ENCODE results near the gene HBE1.

The HBE1 gene

DNA sequence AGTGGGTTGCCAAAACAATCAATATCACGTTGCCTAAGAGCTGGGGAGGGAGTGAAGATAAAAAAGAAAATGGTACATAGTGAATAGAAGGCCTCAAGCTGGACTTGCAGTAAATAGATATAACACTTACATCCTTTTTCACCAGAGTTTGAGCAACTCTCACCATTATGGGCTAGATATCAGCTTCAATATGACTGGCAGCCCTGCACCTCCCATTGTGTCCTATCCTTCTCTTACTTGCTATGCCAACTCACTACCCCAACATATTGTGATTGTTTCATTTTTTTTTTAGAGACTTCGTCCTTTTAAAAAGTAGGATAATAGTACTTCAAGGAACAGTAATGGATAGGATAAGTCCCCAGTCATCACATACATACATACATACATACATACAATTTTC lies 27.5 kb downstream of the HBE1 start:
- H3K9me3 ChIP-seq (ENCODE audit: control insufficient read depth, low read length): no peaks in the 10 kb centered on the region
- no peak overlapping the region for H3K4me2 ChIP-seq (ENCODE audit: low read length, poor library complexity, severe bottlenecking)
- H4K8ac ChIP-seq (ENCODE audit: low read length): no peak overlapping the region
- H2BK15ac ChIP-seq (ENCODE audit: low read depth, poor library complexity, severe bottlenecking): no peak overlapping the region
- no peak overlapping the region for H2AK5ac ChIP-seq (ENCODE audit: low read length, severe bottlenecking)
- no peak overlapping the region for H2BK120ac ChIP-seq (ENCODE audit: low read depth, low read length)
- no peak overlapping the region for H4K91ac ChIP-seq (ENCODE audit: low read length)
- H3K27me3 ChIP-seq (ENCODE audit: control insufficient read depth in 1 of 2, insufficient read depth in 1 of 2, low read length in 2 of 2): no peaks in the 10 kb centered on the region
- no peaks in the 10 kb centered on the region for H3K36me3 ChIP-seq (ENCODE audit: control insufficient read depth in 1 of 2, insufficient read depth in 2 of 2, low read depth in 1 of 2, low read length in 2 of 2)
- H3K14ac ChIP-seq (ENCODE audit: low read length in 2 of 2): no peak overlapping the region
- no peaks in the 10 kb centered on the region for H3K4me1 ChIP-seq (ENCODE audit: control insufficient read depth, insufficient read depth, low read depth, low read length)
- H3K4ac ChIP-seq (ENCODE audit: low read depth in 1 of 2, low read length in 2 of 2): no peak overlapping the region
- H2AFZ ChIP-seq (ENCODE audit: low read depth, low read length): no peak overlapping the region
- DNase-seq: no peak
- no peaks in the 10 kb centered on the region for H3K79me1 ChIP-seq (replicated peaks; ENCODE audit: low read length, poor library complexity, severe bottlenecking)
- H3K18ac ChIP-seq (ENCODE audit: low read depth in 1 of 2, low read length in 2 of 2): no peak overlapping the region
- no peak overlapping the region for H2BK12ac ChIP-seq (ENCODE audit: low read length in 2 of 2)
- no peak overlapping the region for H3K23ac ChIP-seq (ENCODE audit: low read length in 2 of 2)
- no CpG with 5 or more reads among the region's 2 CpGs for WGBS
- H3K27ac ChIP-seq (ENCODE audit: low read length, poor library complexity, severe bottlenecking): no peak overlapping the region
- no peak overlapping the region for H3K4me3 ChIP-seq (ENCODE audit: insufficient read depth in 1 of 2, low read depth in 1 of 2, low read length in 2 of 2)
- H3K9ac ChIP-seq (ENCODE audit: low read length): no peak overlapping the region
- H2BK5ac ChIP-seq (ENCODE audit: low read depth, low read length, poor library complexity, severe bottlenecking): no peak overlapping the region

GRCh38 chr11:5241458-5241857 lies 28.3 kb downstream of the HBE1 start:
- Histone ChIP-seq H3K9me3 (ENCODE audit: control insufficient read depth, low read length) (no peaks in the 10 kb centered on the region), H2BK15ac (ENCODE audit: low read depth, poor library complexity, severe bottlenecking) (no peak overlapping the region), H3K9ac (ENCODE audit: low read length) (no peak overlapping the region), H2BK12ac (ENCODE audit: low read length in 2 of 2) (no peak overlapping the region), H3K18ac (ENCODE audit: low read depth in 1 of 2, low read length in 2 of 2) (no peak overlapping the region), H4K91ac (ENCODE audit: low read length) (no peak overlapping the region), H3K4me3 (ENCODE audit: insufficient read depth in 1 of 2, low read depth in 1 of 2, low read length in 2 of 2) (no peak overlapping the region), H4K8ac (ENCODE audit: low read length) (no peak overlapping the region), H3K4me1 (ENCODE audit: control insufficient read depth, insufficient read depth, low read depth, low read length) (no peaks in the 10 kb centered on the region), H3K14ac (ENCODE audit: low read length in 2 of 2) (no peak overlapping the region), H3K4me2 (ENCODE audit: low read length, poor library complexity, severe bottlenecking) (no peak overlapping the region), H3K27me3 (ENCODE audit: control insufficient read depth in 1 of 2, insufficient read depth in 1 of 2, low read length in 2 of 2) (no peaks in the 10 kb centered on the region), H2BK120ac (ENCODE audit: low read depth, low read length) (no peak overlapping the region), H2AFZ (ENCODE audit: low read depth, low read length) (no peak overlapping the region), H3K23ac (ENCODE audit: low read length in 2 of 2) (no peak overlapping the region), H3K27ac (ENCODE audit: low read length, poor library complexity, severe bottlenecking) (no peak overlapping the region), H3K79me1 (replicated peaks; ENCODE audit: low read length, poor library complexity, severe bottlenecking) (no peaks in the 10 kb centered on the region), H3K4ac (ENCODE audit: low read depth in 1 of 2, low read length in 2 of 2) (no peak overlapping the region), H3K36me3 (ENCODE audit: control insufficient read depth in 1 of 2, insufficient read depth in 2 of 2, low read depth in 1 of 2, low read length in 2 of 2) (no peaks in the 10 kb centered on the region), H2AK5ac (ENCODE audit: low read length, severe bottlenecking) (no peak overlapping the region), H2BK5ac (ENCODE audit: low read depth, low read length, poor library complexity, severe bottlenecking) (no peak overlapping the region)
- WGBS: 94% methylated on average over 2 of the region's 3 CpGs
- no peak for DNase-seq

DNA sequence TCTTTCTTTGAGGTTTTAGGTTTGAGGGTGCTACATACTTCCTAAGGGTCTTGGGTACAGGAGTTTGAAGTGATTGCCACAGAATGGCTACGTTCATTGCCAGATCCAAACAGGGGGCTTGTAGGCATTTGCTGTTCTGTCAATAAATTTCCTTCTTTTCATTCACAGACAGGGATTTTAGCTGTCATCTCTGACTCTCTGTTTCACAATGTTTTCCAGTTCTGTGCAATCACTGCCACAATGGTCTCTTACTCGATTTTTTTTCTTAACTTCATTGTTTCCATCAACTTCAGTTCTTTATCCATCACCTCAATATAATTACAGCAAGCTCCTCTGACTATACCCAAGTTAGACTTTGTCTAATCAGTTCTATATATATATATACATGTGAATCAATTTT lies 29.3 kb downstream of the HBE1 start:
- Histone ChIP-seq H2BK120ac (ENCODE audit: low read depth, low read length) (no peak overlapping the region), H3K18ac (ENCODE audit: low read depth in 1 of 2, low read length in 2 of 2) (no peak overlapping the region), H3K9ac (ENCODE audit: low read length) (no peak overlapping the region), H2AK5ac (ENCODE audit: low read length, severe bottlenecking) (no peak overlapping the region), H3K14ac (ENCODE audit: low read length in 2 of 2) (no peak overlapping the region), H4K91ac (ENCODE audit: low read length) (no peak overlapping the region), H3K4ac (ENCODE audit: low read depth in 1 of 2, low read length in 2 of 2) (no peak overlapping the region), H3K27me3 (ENCODE audit: control insufficient read depth in 1 of 2, insufficient read depth in 1 of 2, low read length in 2 of 2) (no peaks in the 10 kb centered on the region), H4K8ac (ENCODE audit: low read length) (no peak overlapping the region), H3K4me3 (ENCODE audit: insufficient read depth in 1 of 2, low read depth in 1 of 2, low read length in 2 of 2) (no peak overlapping the region), H3K4me2 (ENCODE audit: low read length, poor library complexity, severe bottlenecking) (no peak overlapping the region), H2BK15ac (ENCODE audit: low read depth, poor library complexity, severe bottlenecking) (no peak overlapping the region), H2BK12ac (ENCODE audit: low read length in 2 of 2) (no peak overlapping the region), H3K4me1 (ENCODE audit: control insufficient read depth, insufficient read depth, low read depth, low read length) (no peaks in the 10 kb centered on the region), H3K27ac (ENCODE audit: low read length, poor library complexity, severe bottlenecking) (no peak overlapping the region), H3K9me3 (ENCODE audit: control insufficient read depth, low read length) (no peaks in the 10 kb centered on the region), H3K79me1 (replicated peaks; ENCODE audit: low read length, poor library complexity, severe bottlenecking) (no peaks in the 10 kb centered on the region), H2BK5ac (ENCODE audit: low read depth, low read length, poor library complexity, severe bottlenecking) (no peak overlapping the region), H2AFZ (ENCODE audit: low read depth, low read length) (no peak overlapping the region), H3K23ac (ENCODE audit: low read length in 2 of 2) (no peak overlapping the region), H3K36me3 (ENCODE audit: control insufficient read depth in 1 of 2, insufficient read depth in 2 of 2, low read depth in 1 of 2, low read length in 2 of 2) (no peaks in the 10 kb centered on the region)
- 90% methylated on average over 2 of the region's 2 CpGs for WGBS
- DNase-seq: no peak

DNA sequence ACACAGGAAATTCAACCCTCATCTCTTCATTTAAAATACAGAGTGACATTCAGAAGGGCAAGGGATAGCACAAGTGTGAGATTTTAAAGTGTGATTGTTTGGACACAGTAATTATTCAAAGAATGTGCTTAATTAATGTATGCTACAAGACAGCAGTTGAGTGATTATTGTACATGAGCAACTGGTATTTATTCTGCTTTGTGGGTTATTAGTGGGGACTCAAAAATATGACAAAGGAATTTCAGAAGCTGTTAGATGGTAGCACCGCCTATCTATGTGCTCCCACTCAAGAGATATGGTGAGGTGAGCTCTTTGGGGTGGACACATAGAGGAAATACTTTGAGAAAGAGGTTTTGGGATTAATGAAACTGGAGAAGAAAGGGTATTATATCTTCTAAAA lies 29.7 kb downstream of the HBE1 start:
- 100% methylated on average over 1 of the region's 1 CpG for WGBS
- Histone ChIP-seq H3K9ac (ENCODE audit: low read length) (no peak overlapping the region), H2AFZ (ENCODE audit: low read depth, low read length) (no peak overlapping the region), H2BK15ac (ENCODE audit: low read depth, poor library complexity, severe bottlenecking) (no peak overlapping the region), H3K27me3 (ENCODE audit: control insufficient read depth in 1 of 2, insufficient read depth in 1 of 2, low read length in 2 of 2) (no peaks in the 10 kb centered on the region), H3K4me2 (ENCODE audit: low read length, poor library complexity, severe bottlenecking) (no peak overlapping the region), H2AK5ac (ENCODE audit: low read length, severe bottlenecking) (no peak overlapping the region), H2BK120ac (ENCODE audit: low read depth, low read length) (no peak overlapping the region), H2BK5ac (ENCODE audit: low read depth, low read length, poor library complexity, severe bottlenecking) (no peak overlapping the region), H3K79me1 (replicated peaks; ENCODE audit: low read length, poor library complexity, severe bottlenecking) (no peaks in the 10 kb centered on the region), H3K9me3 (ENCODE audit: control insufficient read depth, low read length) (no peaks in the 10 kb centered on the region), H3K4me1 (ENCODE audit: control insufficient read depth, insufficient read depth, low read depth, low read length) (no peaks in the 10 kb centered on the region), H4K91ac (ENCODE audit: low read length) (no peak overlapping the region), H3K18ac (ENCODE audit: low read depth in 1 of 2, low read length in 2 of 2) (no peak overlapping the region), H3K23ac (ENCODE audit: low read length in 2 of 2) (no peak overlapping the region), H3K14ac (ENCODE audit: low read length in 2 of 2) (no peak overlapping the region), H3K4me3 (ENCODE audit: insufficient read depth in 1 of 2, low read depth in 1 of 2, low read length in 2 of 2) (no peak overlapping the region), H4K8ac (ENCODE audit: low read length) (no peak overlapping the region), H3K36me3 (ENCODE audit: control insufficient read depth in 1 of 2, insufficient read depth in 2 of 2, low read depth in 1 of 2, low read length in 2 of 2) (no peaks in the 10 kb centered on the region), H3K27ac (ENCODE audit: low read length, poor library complexity, severe bottlenecking) (no peak overlapping the region), H3K4ac (ENCODE audit: low read depth in 1 of 2, low read length in 2 of 2) (no peak overlapping the region), H2BK12ac (ENCODE audit: low read length in 2 of 2) (no peak overlapping the region)
- no peak for DNase-seq
